H1 (cell line): ENCODE measurements around the gene ADGRG2.

Experiments used
- MAX ChIP-seq: IDR thresholded peaks from 2 replicates; pipeline ENCODE4 v1.6.1; 2012; ENCODE audit warnings: inconsistent platforms
- SIN3A ChIP-seq, 2 experiments: IDR thresholded peaks in 1 of 2; conservative IDR thresholded peaks in 1 of 2; 2 replicates each; pipeline ENCODE4 v1.6.1; 2011 to 2012; ENCODE audit warnings: low read length in 2 of 2, improper control_type of control experiment in 1 of 2, low read depth in 1 of 2, mild to moderate bottlenecking in 1 of 2
- TCF12 ChIP-seq: IDR thresholded peaks from 2 replicates; pipeline ENCODE4 v1.6.1; 2011; ENCODE audit warnings: low read depth, mild to moderate bottlenecking, low read length
- TF ChIP-seq, protein P1 (sequence below), 3 experiments: IDR thresholded peaks; 1 replicate in 2 of 3; 2 replicates in 1 of 3; pipeline versions ENCODE4 v1.5.1 to v1.6.1; 2011; ENCODE audit warnings: low read length in 3 of 3, mild to moderate bottlenecking in 3 of 3, inconsistent platforms in 2 of 3, low read depth in 1 of 3, moderate library complexity in 1 of 3; ENCODE audit not compliant: insufficient read depth in 1 of 3; ENCODE audit errors: control extremely low read depth in 1 of 3

- TF ChIP-seq TCF12: no peak
- TF ChIP-seq, protein P1, sequence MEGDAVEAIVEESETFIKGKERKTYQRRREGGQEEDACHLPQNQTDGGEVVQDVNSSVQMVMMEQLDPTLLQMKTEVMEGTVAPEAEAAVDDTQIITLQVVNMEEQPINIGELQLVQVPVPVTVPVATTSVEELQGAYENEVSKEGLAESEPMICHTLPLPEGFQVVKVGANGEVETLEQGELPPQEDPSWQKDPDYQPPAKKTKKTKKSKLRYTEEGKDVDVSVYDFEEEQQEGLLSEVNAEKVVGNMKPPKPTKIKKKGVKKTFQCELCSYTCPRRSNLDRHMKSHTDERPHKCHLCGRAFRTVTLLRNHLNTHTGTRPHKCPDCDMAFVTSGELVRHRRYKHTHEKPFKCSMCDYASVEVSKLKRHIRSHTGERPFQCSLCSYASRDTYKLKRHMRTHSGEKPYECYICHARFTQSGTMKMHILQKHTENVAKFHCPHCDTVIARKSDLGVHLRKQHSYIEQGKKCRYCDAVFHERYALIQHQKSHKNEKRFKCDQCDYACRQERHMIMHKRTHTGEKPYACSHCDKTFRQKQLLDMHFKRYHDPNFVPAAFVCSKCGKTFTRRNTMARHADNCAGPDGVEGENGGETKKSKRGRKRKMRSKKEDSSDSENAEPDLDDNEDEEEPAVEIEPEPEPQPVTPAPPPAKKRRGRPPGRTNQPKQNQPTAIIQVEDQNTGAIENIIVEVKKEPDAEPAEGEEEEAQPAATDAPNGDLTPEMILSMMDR (IDR thresholded peaks at IDR 0.05; ENCODE audit: control extremely low read depth in 1 of 3, insufficient read depth in 1 of 3, low read depth in 1 of 3, low read length in 3 of 3): peak; percentile 34 to 79 (median 72)
- no peak for TF ChIP-seq MAX
- TF ChIP-seq SIN3A (conservative IDR thresholded peaks at IDR 0.05 in 1 of 2, IDR thresholded peaks at IDR 0.05 in 1 of 2; ENCODE audit: low read depth in 1 of 2, low read length in 2 of 2): no peak
Observed at GRCh38 chrX:19017271-19017670, 105.0 kb downstream of the ADGRG2 start.
